ENCODE measurements around the gene ACAP2.

Gene ACAP2

DNA sequence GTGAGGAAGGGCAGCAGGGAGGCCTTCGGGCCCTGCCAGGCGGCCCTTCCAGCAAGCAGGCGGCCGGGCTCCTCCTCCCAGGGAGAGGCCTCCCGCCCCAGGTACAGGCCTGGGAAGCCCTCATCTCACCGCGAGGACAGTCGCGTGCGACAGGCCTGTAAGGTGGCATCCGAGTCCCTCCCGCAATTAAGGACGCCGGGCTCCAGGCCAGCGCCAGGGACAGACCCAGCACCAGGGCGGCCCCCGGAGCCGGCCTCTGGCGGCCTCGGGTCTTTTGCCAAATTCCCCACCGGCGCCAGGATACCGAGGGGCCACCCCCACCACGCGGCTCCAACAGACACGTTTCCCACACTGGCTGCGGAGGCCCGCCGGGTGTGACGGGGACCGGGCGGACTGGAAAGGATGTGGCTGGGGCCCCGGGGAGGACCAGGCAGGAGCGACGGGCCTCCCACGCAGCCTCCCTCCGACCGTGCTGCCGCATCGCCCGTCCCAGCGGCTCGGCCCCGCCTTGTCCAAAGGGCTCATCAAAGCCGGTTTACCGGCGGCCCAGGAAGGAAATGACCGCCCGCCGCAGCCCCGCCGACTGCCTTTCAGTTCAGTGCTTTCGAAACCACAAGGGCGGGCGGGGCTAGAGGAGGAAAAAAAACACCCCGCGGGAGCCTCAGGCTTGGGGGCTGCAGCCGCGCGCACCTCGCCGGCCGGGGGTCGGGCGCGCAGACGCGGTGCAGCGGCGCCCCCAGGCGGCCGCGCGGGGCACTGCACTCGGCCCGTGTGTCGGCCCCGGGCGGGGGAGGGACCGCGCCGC, 183.1 kb downstream of the ACAP2 start:
- peak; percentile 83 to 97 for DNase-seq

GRCh38 chr3:195259154-195259474, 183.7 kb downstream of the ACAP2 start:
- DNase-seq, result peak in 1 of 2 experiments; percentile 68

GRCh38 chr3:195258449-195259153, 184.2 kb downstream of the ACAP2 start:
- DNase-seq, result peak; percentile 68 to 69

DNA sequence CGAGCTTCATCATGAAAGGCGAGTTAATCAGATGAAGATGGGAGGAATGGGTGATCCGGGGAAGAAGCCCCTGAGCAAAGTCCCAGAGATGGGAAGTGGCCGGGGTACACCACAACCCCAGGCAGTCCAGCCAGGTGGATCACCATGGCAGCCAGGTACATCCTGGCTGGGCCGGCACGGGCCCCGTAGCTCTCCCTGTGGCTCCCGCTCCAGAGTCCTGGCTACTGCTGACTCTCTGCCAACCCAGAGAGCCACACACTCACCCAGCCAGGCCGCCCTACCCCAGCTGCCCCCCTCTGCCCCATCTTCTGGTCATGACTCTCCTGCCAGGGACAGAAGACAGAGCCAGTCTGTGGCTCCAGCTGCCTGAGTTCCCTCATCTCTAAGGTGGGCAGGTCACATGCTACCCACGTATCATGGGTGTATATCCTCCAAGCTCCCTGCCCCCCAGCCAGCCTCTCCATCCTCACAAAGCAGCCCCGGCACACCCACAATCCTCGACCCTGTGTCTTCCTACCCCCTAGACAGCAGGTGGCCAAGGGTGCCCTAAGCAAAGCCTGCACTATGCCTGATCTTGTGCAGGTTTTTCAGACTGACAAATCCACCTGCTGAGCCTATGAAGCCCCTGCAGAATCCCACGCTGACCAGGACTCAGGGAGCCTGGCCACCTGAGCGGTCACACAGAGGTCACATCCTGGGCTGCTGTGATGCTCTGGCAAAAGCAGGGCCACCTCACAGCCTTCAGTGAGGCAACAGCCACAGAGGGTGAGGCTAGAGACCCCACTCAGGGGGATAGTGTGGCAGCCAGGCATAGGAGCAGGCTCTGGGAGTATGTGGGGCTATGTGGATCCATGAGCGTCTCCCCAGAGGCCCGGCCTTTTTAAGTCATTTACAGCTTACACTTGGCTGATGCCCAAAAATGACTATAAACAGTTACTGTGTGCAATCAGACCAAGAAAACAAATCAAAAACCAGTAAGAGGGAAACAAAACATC, 185.1 kb downstream of the ACAP2 start:
- no peak for DNase-seq

- no peak for DNase-seq
Observed at GRCh38 chr3:195256639-195257453, 186.0 kb downstream of the ACAP2 start.

DNA sequence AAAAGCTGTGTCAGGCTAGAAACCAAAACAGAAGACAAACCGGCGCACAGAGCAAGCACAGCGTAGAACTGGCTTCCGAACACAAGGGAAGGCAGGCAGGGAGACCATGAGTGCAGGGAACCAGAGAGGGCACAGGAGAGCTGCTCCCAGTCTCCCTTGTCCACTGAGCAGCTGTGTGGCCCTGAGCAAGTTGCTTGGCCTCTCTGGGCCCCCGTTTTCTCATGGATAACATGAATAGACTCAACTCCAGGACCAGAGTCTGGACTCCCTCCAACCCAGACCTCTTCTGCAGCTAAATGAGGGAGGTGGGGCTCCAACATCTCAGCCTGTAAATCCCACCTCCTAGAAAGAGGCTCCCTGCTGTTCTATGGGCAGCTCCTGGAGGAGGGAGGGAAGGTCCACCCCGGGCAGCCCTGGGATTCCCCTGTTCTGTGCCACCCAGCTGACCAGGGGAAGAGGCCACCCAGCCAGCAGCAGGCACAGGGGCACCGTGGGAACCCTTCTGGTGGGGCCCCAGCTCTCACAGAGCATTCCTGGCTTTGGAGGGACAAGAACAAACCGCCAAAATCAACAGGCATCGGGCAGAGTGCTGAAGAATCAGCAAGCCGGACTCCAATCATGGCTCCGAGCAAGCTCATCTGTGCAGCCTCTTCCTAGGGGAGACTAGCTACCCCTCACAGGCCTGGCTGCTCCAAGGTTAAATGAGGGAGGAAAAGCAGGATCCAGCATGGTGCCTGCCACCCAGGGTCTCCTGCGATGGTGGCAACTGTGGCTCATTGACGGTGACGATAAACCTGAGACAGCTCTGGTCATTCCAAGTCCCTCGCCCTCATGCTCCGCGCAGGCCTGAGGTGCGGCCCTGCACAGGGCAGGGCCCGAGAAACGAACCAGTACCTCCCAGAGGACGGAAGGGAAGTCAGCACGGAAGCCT, 187.0 kb downstream of the ACAP2 start:
- DNase-seq, result no peak

DNA sequence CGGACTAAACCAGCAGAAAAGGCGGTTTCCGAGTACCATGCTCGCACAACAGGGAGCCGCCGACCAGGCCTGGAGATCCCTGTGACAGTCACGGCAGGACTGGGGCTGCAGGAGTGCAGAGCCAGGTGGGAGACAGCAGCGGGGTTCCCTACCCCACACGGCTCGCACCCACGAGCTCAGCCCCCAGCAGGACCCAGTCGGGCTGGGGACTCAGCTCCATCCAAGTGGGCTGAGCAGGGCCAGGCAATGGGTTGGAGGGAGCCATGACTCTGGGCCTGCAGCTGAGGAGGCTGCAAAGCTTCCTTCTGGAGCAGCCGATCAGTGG, 187.7 kb downstream of the ACAP2 start:
- no peak for DNase-seq

DNA sequence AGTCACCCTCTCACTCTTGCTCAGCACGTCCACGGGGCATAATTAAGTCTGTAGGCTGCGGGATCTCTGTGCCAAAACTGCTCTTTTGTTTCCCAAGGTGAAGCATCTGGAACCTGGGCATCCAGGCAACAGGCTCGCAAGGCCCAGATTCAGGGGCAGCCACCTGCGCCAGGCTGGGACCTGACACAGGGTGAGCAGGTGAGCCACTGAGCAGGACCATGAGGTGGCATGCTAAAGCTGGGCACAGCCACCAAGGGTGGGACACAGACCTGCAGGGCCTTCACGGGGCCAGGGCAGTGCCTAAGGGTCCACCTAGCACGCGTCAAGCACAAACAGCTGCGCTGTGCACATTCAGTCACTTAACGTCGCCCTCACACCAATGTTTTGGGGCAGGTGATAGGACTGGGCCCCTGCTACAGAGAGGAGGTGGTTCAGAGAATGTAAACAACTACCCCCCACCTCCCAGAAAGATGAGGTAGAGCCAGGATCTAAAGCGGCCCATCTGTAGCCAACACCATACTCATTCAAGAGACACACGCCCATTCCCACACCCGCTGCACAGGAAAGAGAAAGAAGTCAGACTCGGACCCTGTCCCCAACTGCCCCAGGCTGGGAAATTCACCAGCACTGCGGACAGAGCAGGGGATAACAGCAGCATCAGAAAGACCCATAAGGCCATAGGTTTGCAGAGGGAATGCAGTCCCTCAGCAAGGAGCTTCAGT, 188.2 kb downstream of the ACAP2 start:
- DNase-seq, result no peak

- DNase-seq, result no peak
Observed at GRCh38 chr3:195253923-195254432, 188.8 kb downstream of the ACAP2 start.

- no peak for DNase-seq
Observed at GRCh38 chr3:195251336-195252065, 191.3 kb downstream of the ACAP2 start.

GRCh38 chr3:195250473-195251251, 192.2 kb downstream of the ACAP2 start:
- DNase-seq, result peak; percentile 40 to 48

DNA sequence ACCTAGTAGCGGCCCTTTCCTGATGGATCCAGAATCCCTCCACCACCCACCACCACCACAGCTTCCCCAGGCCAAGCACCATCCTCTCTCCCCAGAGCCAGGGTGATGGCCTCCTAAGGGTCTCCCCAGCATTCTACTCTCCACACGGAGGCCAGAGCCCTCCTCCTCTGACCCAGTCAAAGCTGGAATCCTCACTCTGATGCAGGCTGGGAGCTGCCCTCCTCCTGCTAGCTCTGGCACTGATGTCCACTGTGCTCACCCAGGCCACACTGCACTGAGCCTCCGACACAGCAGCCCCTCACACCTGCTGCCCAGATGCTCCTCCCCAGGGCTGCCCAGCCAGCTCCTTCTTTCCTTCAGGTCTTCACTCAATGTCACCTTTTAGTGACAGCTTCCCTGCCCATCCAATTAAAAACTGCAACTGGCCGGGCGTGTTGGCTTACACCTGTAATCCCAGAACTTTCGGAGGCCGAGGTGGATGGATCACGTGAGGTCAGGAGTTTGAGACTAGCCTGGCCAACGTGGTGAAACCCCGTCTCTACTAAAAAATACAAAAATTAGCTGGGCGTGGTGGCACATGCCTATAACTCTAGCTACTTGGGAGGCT, 192.9 kb downstream of the ACAP2 start:
- DNase-seq, result no peak

DNA sequence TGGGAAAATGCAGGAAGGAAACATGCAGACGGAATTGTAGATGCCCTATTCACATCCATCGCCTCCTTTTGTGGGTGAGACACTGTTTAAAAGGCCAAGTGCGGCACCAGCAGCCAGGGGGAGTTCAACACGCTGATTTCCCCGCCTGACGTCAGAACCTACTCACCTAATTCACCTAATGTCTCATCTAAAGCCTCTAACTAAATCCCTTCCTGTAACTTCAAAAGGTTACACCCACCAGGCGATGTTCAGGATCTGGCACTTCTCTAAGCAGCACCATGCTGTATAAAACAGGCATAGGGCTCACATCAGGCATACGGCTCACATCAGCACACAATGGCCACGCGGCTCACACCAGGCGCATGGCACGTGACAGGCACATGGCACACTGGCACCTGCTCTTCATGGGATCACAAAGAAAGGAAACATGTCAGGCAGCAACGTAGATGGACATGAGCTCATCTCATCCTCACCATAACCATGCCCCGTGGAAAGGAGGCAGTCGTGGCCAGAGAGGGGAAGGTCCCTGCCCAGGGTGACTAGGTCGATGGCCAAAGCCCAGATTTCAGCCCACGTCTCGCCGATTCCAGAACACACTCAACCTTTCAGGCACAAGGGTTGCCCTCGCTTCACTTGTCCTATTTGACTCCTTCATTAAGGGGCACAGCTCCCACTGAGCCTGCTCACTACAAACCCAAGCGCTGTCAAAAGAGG, 193.6 kb downstream of the ACAP2 start:
- no peak for DNase-seq

GRCh38 chr3:195248281-195248680, 194.5 kb downstream of the ACAP2 start:
- DNase-seq, result no peak

GRCh38 chr3:195247863-195248189, 195.0 kb downstream of the ACAP2 start:
- no peak for DNase-seq

- DNase-seq, result no peak
Observed at GRCh38 chr3:195247086-195247862, 195.5 kb downstream of the ACAP2 start.

DNA sequence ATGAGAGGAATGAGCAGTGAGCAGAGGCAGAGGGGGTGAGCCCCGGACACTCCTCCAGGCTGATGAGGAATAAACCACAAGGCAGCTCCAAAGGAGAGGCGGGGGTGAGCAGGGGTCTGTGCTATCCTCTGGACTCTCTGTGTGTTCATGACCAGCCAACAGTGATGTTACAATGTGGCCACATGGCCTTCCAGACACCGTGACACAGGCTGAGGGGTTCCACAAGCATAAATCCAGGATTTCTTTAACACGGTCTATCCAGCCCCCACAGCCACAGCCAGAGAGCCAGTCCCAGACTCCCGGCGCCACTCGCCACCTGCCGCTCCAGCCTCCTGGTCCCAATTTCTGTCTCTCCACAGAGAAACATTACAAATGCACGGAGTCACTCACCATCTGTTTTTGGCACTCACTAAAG, 196.2 kb downstream of the ACAP2 start:
- no peak for DNase-seq

Measured in NCI-H526 (cell line).